HAP-1 (cell line): ENCODE results near the gene BCL11B.

Source experiments
- DNase-seq, 2 experiments: peaks; one replicate each; pipeline ENCODE4 v3.0.0-alpha.2; 2016 to 2020; ENCODE audit warnings: low spot score in 2 of 2
- H3K27me3 ChIP-seq: fragments of 250-450 bp; sonication (Bioruptor Pico); 2 replicates; pipeline ENCODE4 v1.5.1; 2020; ENCODE audit warnings: low read depth, mild to moderate bottlenecking, moderate library complexity
- H3K36me3 ChIP-seq: fragments of 250-450 bp; sonication (Bioruptor Pico); replicated peaks from 2 replicates; pipeline ENCODE4 v1.5.1; 2020; ENCODE audit warnings: mild to moderate bottlenecking
- H3K4me1 ChIP-seq: fragments of 250-450 bp; sonication (Bioruptor Pico); 2 replicates; pipeline ENCODE4 v1.5.1; 2020; ENCODE audit warnings: mild to moderate bottlenecking
- H3K4me3 ChIP-seq: fragments of 250-450 bp; sonication (Bioruptor Pico); 2 replicates; pipeline ENCODE4 v1.5.1; 2020; ENCODE audit warnings: mild to moderate bottlenecking, moderate library complexity
- H3K9me3 ChIP-seq: fragments of 250-450 bp; sonication (Bioruptor Pico); 2 replicates; pipeline ENCODE4 v1.5.1; 2020; ENCODE audit warnings: mild to moderate bottlenecking, moderate library complexity
- in situ Hi-C: fragments of 300-500 bp; cut with MboI; formaldehyde crosslinking; loops from 3 replicates; pipeline ENCODE4 v1.14.3; 2020; ENCODE audit warnings: low sequenced_read_pairs, inconsistent platforms, mixed read lengths

Gene BCL11B

GRCh38 chr14:99258876-99259726, 12.9 kb downstream of the BCL11B start:
- in situ Hi-C loops: no loop called here
- H3K36me3 ChIP-seq: no peaks in the 10 kb centered on the region
- no peaks in the 10 kb centered on the region for H3K27me3 ChIP-seq
- H3K4me1 ChIP-seq: peaks cover 11% of the 10 kb centered on the region
- no peak for DNase-seq
- H3K4me3 ChIP-seq: no peak overlapping the region
- H3K9me3 ChIP-seq: no peaks in the 10 kb centered on the region

- Histone ChIP-seq H3K4me1 (peaks cover 8% of the 10 kb centered on the region; the same call in 1 of the 2 replicates), H3K4me3 (no peak overlapping the region), H3K36me3 (no peaks in the 10 kb centered on the region), H3K9me3 (no peaks in the 10 kb centered on the region), H3K27me3 (no peaks in the 10 kb centered on the region)
- in situ Hi-C loops: no loop called here
- no peak for DNase-seq
Measured at GRCh38 chr14:99258341-99258861, 13.6 kb downstream of the BCL11B start.

GRCh38 chr14:99257673-99258221, 14.2 kb downstream of the BCL11B start:
- Histone ChIP-seq H3K4me3 (no peak overlapping the region), H3K27me3 (no peaks in the 10 kb centered on the region), H3K9me3 (no peaks in the 10 kb centered on the region), H3K4me1 (peaks cover 8% of the 10 kb centered on the region; the same call in 1 of the 2 replicates), H3K36me3 (no peaks in the 10 kb centered on the region)
- no peak for DNase-seq
- in situ Hi-C loops: no loop called here

- Histone ChIP-seq H3K9me3 (no peaks in the 10 kb centered on the region), H3K27me3 (no peaks in the 10 kb centered on the region), H3K4me3 (no peak overlapping the region), H3K36me3 (no peaks in the 10 kb centered on the region), H3K4me1 (peaks cover 8% of the 10 kb centered on the region; the same call in 1 of the 2 replicates)
- in situ Hi-C loops: no loop called here
- DNase-seq: no peak
Measured at GRCh38 chr14:99257122-99257672, 14.8 kb downstream of the BCL11B start.

GRCh38 chr14:99256483-99256874, 15.5 kb downstream of the BCL11B start:
- DNase-seq: no peak
- H3K9me3 ChIP-seq: no peaks in the 10 kb centered on the region
- no peaks in the 10 kb centered on the region for H3K27me3 ChIP-seq
- in situ Hi-C loops: no loop called here
- peaks cover 8% of the 10 kb centered on the region; the same call in 1 of the 2 replicates for H3K4me1 ChIP-seq
- no peaks in the 10 kb centered on the region for H3K36me3 ChIP-seq
- H3K4me3 ChIP-seq: no peak overlapping the region

GRCh38 chr14:99255621-99256482, 16.1 kb downstream of the BCL11B start:
- Histone ChIP-seq H3K27me3 (no peaks in the 10 kb centered on the region), H3K4me3 (no peak overlapping the region), H3K9me3 (no peaks in the 10 kb centered on the region), H3K4me1 (peaks cover 8% of the 10 kb centered on the region; the same call in 1 of the 2 replicates), H3K36me3 (no peaks in the 10 kb centered on the region)
- no peak for DNase-seq
- in situ Hi-C loops: no loop called here

GRCh38 chr14:99254328-99255009, 17.5 kb downstream of the BCL11B start:
- H3K9me3 ChIP-seq: no peaks in the 10 kb centered on the region
- no peak overlapping the region for H3K4me3 ChIP-seq
- no peaks in the 10 kb centered on the region for H3K27me3 ChIP-seq
- peaks cover 8% of the 10 kb centered on the region; the same call in 1 of the 2 replicates for H3K4me1 ChIP-seq
- in situ Hi-C loops: no loop called here
- no peaks in the 10 kb centered on the region for H3K36me3 ChIP-seq
- peak in 1 of 2 experiments; percentile 35 for DNase-seq

GRCh38 chr14:99253890-99254289, 18.1 kb downstream of the BCL11B start:
- DNase-seq: no peak
- in situ Hi-C loops: no loop called here
- Histone ChIP-seq H3K4me3 (no peak overlapping the region), H3K36me3 (no peaks in the 10 kb centered on the region), H3K4me1 (peaks cover 8% of the 10 kb centered on the region; the same call in 1 of the 2 replicates), H3K27me3 (no peaks in the 10 kb centered on the region), H3K9me3 (no peaks in the 10 kb centered on the region)

- H3K27me3 ChIP-seq: no peaks in the 10 kb centered on the region
- DNase-seq: peak in 1 of 2 experiments; percentile 37
- H3K4me3 ChIP-seq: no peak overlapping the region
- H3K36me3 ChIP-seq: no peaks in the 10 kb centered on the region
- no peaks in the 10 kb centered on the region for H3K9me3 ChIP-seq
- H3K4me1 ChIP-seq: peaks cover 8% of the 10 kb centered on the region; the same call in 1 of the 2 replicates
- in situ Hi-C loops: no loop called here
Measured at GRCh38 chr14:99252940-99253868, 18.8 kb downstream of the BCL11B start.

GRCh38 chr14:99252443-99252939, 19.5 kb downstream of the BCL11B start:
- no peak for DNase-seq
- Histone ChIP-seq H3K9me3 (no peaks in the 10 kb centered on the region), H3K27me3 (no peaks in the 10 kb centered on the region), H3K36me3 (no peaks in the 10 kb centered on the region), H3K4me1 (peaks cover 8% of the 10 kb centered on the region; the same call in 1 of the 2 replicates), H3K4me3 (no peak overlapping the region)
- in situ Hi-C loops: no loop called here

GRCh38 chr14:99251721-99252120, 20.3 kb downstream of the BCL11B start:
- no peak overlapping the region for H3K4me3 ChIP-seq
- no peaks in the 10 kb centered on the region for H3K36me3 ChIP-seq
- no peaks in the 10 kb centered on the region for H3K9me3 ChIP-seq
- no peak for DNase-seq
- no peaks in the 10 kb centered on the region for H3K27me3 ChIP-seq
- H3K4me1 ChIP-seq: peaks cover 15% of the 10 kb centered on the region
- in situ Hi-C loops: no loop called here

- no peak for DNase-seq
- H3K4me3 ChIP-seq: no peak overlapping the region
- in situ Hi-C loops: no loop called here
- H3K27me3 ChIP-seq: no peaks in the 10 kb centered on the region
- H3K9me3 ChIP-seq: no peaks in the 10 kb centered on the region
- no peaks in the 10 kb centered on the region for H3K36me3 ChIP-seq
- H3K4me1 ChIP-seq: peaks cover 21% of the 10 kb centered on the region
Measured at GRCh38 chr14:99250636-99251208, 21.3 kb downstream of the BCL11B start.
